ENCODE measurements around the gene GATB. TPM values are rescaled to one million over a fixed set of nuclear protein-coding genes. Genes with fewer than 3 reads are reported as not detected.

The GATB gene
- total RNA-seq, 1 experiment from 2014 or later = 29.6 TPM

DNA sequence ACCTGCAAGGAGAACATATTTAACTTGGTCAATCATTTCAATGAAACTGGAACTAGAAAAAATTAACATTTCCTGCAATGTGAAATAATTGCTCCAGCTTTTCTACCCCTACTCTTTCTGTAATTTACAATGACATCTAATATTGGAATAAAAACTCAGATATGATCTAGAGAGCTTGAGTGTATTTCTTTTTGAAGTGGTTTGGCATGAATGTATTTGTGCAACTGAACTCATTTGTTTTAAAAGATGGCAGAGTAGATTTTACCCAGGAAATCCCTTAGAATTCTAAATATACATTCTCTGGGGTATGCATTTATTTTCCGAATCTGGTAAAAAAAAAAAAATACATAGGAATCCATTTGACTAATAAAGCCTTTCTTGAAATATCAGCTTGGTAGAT, 21.5 kb upstream of the GATB start:
- DNase-seq = no peak
- H3K36me3 Mint-ChIP-seq (ENCODE audit: insufficient read depth, unreplicated experiment) = no peaks in the 10 kb centered on the region
- no peaks in the 10 kb centered on the region for H3K27me3 Mint-ChIP-seq (ENCODE audit: insufficient read depth, unreplicated experiment)
- H3K27ac Mint-ChIP-seq (ENCODE audit: unreplicated experiment) = no peak overlapping the region
- no TSS peak for BruUV-seq (replicated peaks)
- no peaks in the 10 kb centered on the region for H3K9me3 Mint-ChIP-seq (ENCODE audit: unreplicated experiment)
- H3K36me3 ChIP-seq (ENCODE audit: control insufficient read depth, insufficient read depth, low read length) = no peaks in the 10 kb centered on the region
- TF ChIP-seq, protein P1, sequence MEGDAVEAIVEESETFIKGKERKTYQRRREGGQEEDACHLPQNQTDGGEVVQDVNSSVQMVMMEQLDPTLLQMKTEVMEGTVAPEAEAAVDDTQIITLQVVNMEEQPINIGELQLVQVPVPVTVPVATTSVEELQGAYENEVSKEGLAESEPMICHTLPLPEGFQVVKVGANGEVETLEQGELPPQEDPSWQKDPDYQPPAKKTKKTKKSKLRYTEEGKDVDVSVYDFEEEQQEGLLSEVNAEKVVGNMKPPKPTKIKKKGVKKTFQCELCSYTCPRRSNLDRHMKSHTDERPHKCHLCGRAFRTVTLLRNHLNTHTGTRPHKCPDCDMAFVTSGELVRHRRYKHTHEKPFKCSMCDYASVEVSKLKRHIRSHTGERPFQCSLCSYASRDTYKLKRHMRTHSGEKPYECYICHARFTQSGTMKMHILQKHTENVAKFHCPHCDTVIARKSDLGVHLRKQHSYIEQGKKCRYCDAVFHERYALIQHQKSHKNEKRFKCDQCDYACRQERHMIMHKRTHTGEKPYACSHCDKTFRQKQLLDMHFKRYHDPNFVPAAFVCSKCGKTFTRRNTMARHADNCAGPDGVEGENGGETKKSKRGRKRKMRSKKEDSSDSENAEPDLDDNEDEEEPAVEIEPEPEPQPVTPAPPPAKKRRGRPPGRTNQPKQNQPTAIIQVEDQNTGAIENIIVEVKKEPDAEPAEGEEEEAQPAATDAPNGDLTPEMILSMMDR (IDR thresholded peaks at IDR 0.05; ENCODE audit: insufficient read depth in 1 of 2, low read depth in 1 of 2, low read length in 1 of 2, severe bottlenecking in 1 of 2, unreplicated experiment in 1 of 2) = no peak
- intact Hi-C loops (cut with micrococcal nuclease; ENCODE audit: unreplicated experiment) = no loop called here
- H3K4me1 Mint-ChIP-seq (ENCODE audit: low read depth, unreplicated experiment) = peaks cover 8% of the 10 kb centered on the region
- no peak overlapping the region for H3K4me3 ChIP-seq (ENCODE audit: low read depth, low read length)
- ChIA-PET CTCF (no interaction called here), POLR2A (no interaction called here)
- no peaks in the 10 kb centered on the region for H3K9me3 ChIP-seq
- H3K4me1 ChIP-seq = peaks cover 30% of the 10 kb centered on the region
- no peak overlapping the region for H3K4me3 Mint-ChIP-seq (ENCODE audit: unreplicated experiment)
- H3K27me3 ChIP-seq (replicated peaks; ENCODE audit: control insufficient read depth, insufficient read depth, low read length) = no peaks in the 10 kb centered on the region

DNA sequence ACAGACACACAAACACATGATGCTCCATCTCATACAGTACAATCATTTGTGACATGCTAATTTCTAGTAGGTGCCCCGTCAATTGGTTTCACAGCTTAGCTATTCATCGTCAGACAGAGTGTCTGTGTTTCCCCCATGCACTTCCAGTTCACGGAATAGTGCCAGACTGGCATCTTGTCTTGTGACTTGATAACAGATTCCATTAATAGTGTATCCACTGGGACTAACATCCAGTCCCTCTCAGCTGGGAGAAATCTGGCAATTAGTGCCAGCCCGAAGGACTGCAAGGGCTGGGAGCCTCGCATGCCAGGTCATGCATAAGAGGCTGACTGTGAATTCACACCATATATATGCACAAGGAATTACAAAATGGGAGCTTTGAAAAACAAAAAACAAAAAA, 20.2 kb upstream of the GATB start:
- H3K36me3 Mint-ChIP-seq (ENCODE audit: insufficient read depth, unreplicated experiment) = no peaks in the 10 kb centered on the region
- DNase-seq = no peak
- H3K27me3 ChIP-seq (replicated peaks; ENCODE audit: control insufficient read depth, insufficient read depth, low read length) = no peaks in the 10 kb centered on the region
- POLR2A ChIA-PET = no interaction called here
- no peaks in the 10 kb centered on the region for H3K9me3 ChIP-seq
- no peak overlapping the region for H3K27ac Mint-ChIP-seq (ENCODE audit: unreplicated experiment)
- peaks cover 7% of the 10 kb centered on the region for H3K9me3 Mint-ChIP-seq (ENCODE audit: unreplicated experiment)
- peaks cover 8% of the 10 kb centered on the region for H3K4me1 Mint-ChIP-seq (ENCODE audit: low read depth, unreplicated experiment)
- no peaks in the 10 kb centered on the region for H3K36me3 ChIP-seq (ENCODE audit: control insufficient read depth, insufficient read depth, low read length)
- H3K4me1 ChIP-seq = peaks cover 24% of the 10 kb centered on the region
- no peak overlapping the region for H3K4me3 Mint-ChIP-seq (ENCODE audit: unreplicated experiment)
- no peaks in the 10 kb centered on the region for H3K27me3 Mint-ChIP-seq (ENCODE audit: insufficient read depth, unreplicated experiment)
- CTCF ChIA-PET = no interaction called here
- intact Hi-C loops (cut with micrococcal nuclease; ENCODE audit: unreplicated experiment) = no loop called here
- no peak overlapping the region for H3K4me3 ChIP-seq (ENCODE audit: low read depth, low read length)
- no TSS peak for BruUV-seq (replicated peaks)
- TF ChIP-seq, protein P1 (IDR thresholded peaks at IDR 0.05; ENCODE audit: insufficient read depth in 1 of 2, low read depth in 1 of 2, low read length in 1 of 2, severe bottlenecking in 1 of 2, unreplicated experiment in 1 of 2) = no peak

DNA sequence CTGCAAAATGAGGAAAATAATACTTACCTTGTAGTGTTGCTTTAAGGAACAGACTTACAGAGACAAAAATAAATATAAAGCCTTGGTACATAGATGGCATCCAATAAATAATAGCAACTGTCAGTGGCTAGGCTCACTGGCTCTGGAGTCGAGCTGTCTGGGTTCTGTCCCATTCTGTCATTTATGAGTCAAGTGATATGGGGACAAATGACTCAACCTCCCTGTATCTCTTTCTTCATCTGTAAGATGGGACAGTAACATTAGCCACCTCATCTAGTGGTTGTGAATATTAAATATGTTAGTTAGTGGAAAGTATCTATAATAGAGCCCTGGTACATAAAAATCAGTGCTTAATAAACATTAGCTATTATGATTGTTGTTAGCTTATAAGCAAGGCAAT, 16.7 kb upstream of the GATB start:
- BruUV-seq (replicated peaks) = no TSS peak
- Histone ChIP-seq H3K4me1 (no peaks in the 10 kb centered on the region), H3K4me3 (ENCODE audit: low read depth, low read length) (no peak overlapping the region), H3K9me3 (peaks cover 10% of the 10 kb centered on the region; the same call in 1 of the 2 replicates), H3K36me3 (ENCODE audit: control insufficient read depth, insufficient read depth, low read length) (no peaks in the 10 kb centered on the region), H3K27me3 (replicated peaks; ENCODE audit: control insufficient read depth, insufficient read depth, low read length) (no peaks in the 10 kb centered on the region)
- H3K36me3 Mint-ChIP-seq (ENCODE audit: insufficient read depth, unreplicated experiment) = no peaks in the 10 kb centered on the region
- peaks cover 36% of the 10 kb centered on the region for H3K9me3 Mint-ChIP-seq (ENCODE audit: unreplicated experiment)
- DNase-seq = no peak
- H3K4me3 Mint-ChIP-seq (ENCODE audit: unreplicated experiment) = no peak overlapping the region
- H3K27me3 Mint-ChIP-seq (ENCODE audit: insufficient read depth, unreplicated experiment) = peaks cover 3% of the 10 kb centered on the region
- H3K4me1 Mint-ChIP-seq (ENCODE audit: low read depth, unreplicated experiment) = no peaks in the 10 kb centered on the region
- ChIA-PET POLR2A (no interaction called here), CTCF (no interaction called here)
- intact Hi-C loops (cut with micrococcal nuclease; ENCODE audit: unreplicated experiment) = no loop called here
- no peak overlapping the region for H3K27ac Mint-ChIP-seq (ENCODE audit: unreplicated experiment)
- TF ChIP-seq, protein P1 (IDR thresholded peaks at IDR 0.05; ENCODE audit: insufficient read depth in 1 of 2, low read depth in 1 of 2, low read length in 1 of 2, severe bottlenecking in 1 of 2, unreplicated experiment in 1 of 2) = no peak
